GM21515 (cell line): Measurements from ENCODE around the gene OR2G6.
"Not testable (repeated sequence)": the region's sequence is repeated elsewhere in the genome, so short reads cannot be mapped to it uniquely, and the experiment has no call there.

Experiments used
- ATAC-seq: cut with Tn5 transposase; IDR thresholded peaks from one replicate; pipeline ENCODE4 v1.9.1; 2021; ENCODE audit not compliant: unreplicated experiment

The OR2G6 gene

GRCh38 chr1:248573856-248574255, 66.0 kb downstream of the OR2G6 start:
- not testable (repeated sequence) for ATAC-seq

- not testable (repeated sequence) for ATAC-seq
Observed at GRCh38 chr1:248574657-248575056, 66.8 kb downstream of the OR2G6 start, which contains the start of gene OR2T34. Gene OR2T34 (minus strand): TSS chr1:248574757. CDS start chr1:248574757, 0 bp downstream.

DNA sequence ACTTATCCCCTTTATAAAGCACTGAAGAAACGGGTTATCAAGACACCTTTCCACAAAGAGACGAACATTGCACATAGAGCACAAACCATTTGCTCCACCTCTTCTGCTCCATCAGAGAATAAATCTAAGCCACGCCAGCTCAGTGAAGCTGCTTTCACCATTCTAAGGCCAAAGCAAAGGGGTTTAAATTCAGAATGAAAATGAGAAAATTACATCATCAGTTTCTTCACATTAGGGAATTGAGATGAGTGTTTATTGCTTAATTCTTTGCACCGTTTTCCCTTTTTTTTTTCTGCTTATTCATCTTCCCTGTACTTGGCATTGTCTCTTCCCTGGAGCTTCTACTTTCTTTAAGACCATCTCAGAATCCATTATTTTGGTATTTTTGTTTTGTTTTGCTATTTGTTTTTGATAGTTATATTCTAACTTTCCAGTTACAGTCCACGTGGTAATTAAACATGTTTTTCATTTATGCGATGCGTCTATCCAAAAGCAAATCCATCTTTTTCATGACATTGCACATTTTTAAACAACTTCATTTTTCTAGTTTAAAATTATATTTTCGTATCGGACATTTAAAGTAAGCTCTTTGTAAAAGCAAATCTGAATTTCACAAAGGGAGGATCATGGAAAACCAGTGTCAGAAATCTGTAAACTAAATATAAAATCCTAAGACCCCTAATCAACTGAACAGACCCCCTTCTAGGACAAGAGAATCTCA, 68.5 kb downstream of the OR2G6 start:
- no peak for ATAC-seq
